ENCODE results near the gene EIF2S2.

The EIF2S2 gene

GRCh38 chr20:34110025-34110744 is 1.9 kb downstream of the EIF2S2 start:
- no peaks in the 10 kb centered on the region for H3K27me3 ChIP-seq
- TF ChIP-seq CTCF (IDR thresholded peaks at IDR 0.05; ENCODE audit: low read depth, low read length) = no peak
- no peaks in the 10 kb centered on the region for H3K9me3 ChIP-seq
- no peak for DNase-seq
- H3K4me1 ChIP-seq = no peaks in the 10 kb centered on the region
- H3K4me3 ChIP-seq (ENCODE audit: low read depth, low read length) = peak overlapping the region; percentile 92
- peaks cover 42% of the 10 kb centered on the region for H3K36me3 ChIP-seq

GRCh38 chr20:34109442-34109841 is 2.6 kb downstream of the EIF2S2 start:
- H3K4me3 ChIP-seq (ENCODE audit: low read depth, low read length) = no peak overlapping the region
- no peaks in the 10 kb centered on the region for H3K27me3 ChIP-seq
- no peaks in the 10 kb centered on the region for H3K4me1 ChIP-seq
- no peak for TF ChIP-seq CTCF (IDR thresholded peaks at IDR 0.05; ENCODE audit: low read depth, low read length)
- H3K9me3 ChIP-seq = no peaks in the 10 kb centered on the region
- H3K36me3 ChIP-seq = peaks cover 49% of the 10 kb centered on the region
- DNase-seq = no peak

GRCh38 chr20:34108616-34109174 is 3.3 kb downstream of the EIF2S2 start:
- DNase-seq = no peak
- no peak for TF ChIP-seq CTCF (IDR thresholded peaks at IDR 0.05; ENCODE audit: low read depth, low read length)
- Histone ChIP-seq H3K4me1 (no peaks in the 10 kb centered on the region), H3K9me3 (no peaks in the 10 kb centered on the region), H3K4me3 (ENCODE audit: low read depth, low read length) (no peak overlapping the region), H3K36me3 (peaks cover 57% of the 10 kb centered on the region), H3K27me3 (no peaks in the 10 kb centered on the region)

GRCh38 chr20:34105978-34106675 is 5.9 kb downstream of the EIF2S2 start:
- peaks cover 76% of the 10 kb centered on the region for H3K36me3 ChIP-seq
- TF ChIP-seq CTCF (IDR thresholded peaks at IDR 0.05; ENCODE audit: low read depth, low read length) = no peak
- H3K27me3 ChIP-seq = no peaks in the 10 kb centered on the region
- no peak overlapping the region for H3K4me3 ChIP-seq (ENCODE audit: low read depth, low read length)
- no peaks in the 10 kb centered on the region; the same call in 1 of the 2 replicates for H3K4me1 ChIP-seq
- H3K9me3 ChIP-seq = no peaks in the 10 kb centered on the region
- DNase-seq = no peak

GRCh38 chr20:34104059-34104458 is 8.0 kb downstream of the EIF2S2 start:
- DNase-seq = no peak
- Histone ChIP-seq H3K4me1 (no peaks in the 10 kb centered on the region; the same call in 1 of the 2 replicates), H3K4me3 (ENCODE audit: low read depth, low read length) (no peak overlapping the region), H3K27me3 (no peaks in the 10 kb centered on the region), H3K36me3 (peaks cover 89% of the 10 kb centered on the region), H3K9me3 (no peaks in the 10 kb centered on the region)
- no peak for TF ChIP-seq CTCF (IDR thresholded peaks at IDR 0.05; ENCODE audit: low read depth, low read length)

GRCh38 chr20:34102342-34102741 is 9.7 kb downstream of the EIF2S2 start:
- no peak overlapping the region for H3K4me3 ChIP-seq (ENCODE audit: low read depth, low read length)
- H3K36me3 ChIP-seq = peaks cover 95% of the 10 kb centered on the region
- H3K9me3 ChIP-seq = no peaks in the 10 kb centered on the region
- no peak for DNase-seq
- TF ChIP-seq CTCF (IDR thresholded peaks at IDR 0.05; ENCODE audit: low read depth, low read length) = no peak
- no peaks in the 10 kb centered on the region for H3K27me3 ChIP-seq
- H3K4me1 ChIP-seq = no peaks in the 10 kb centered on the region; the same call in 1 of the 2 replicates
